Erythroblast (primary cell): ENCODE data around the gene SERINC3.

Source experiments
- GATA1 ChIP-seq: IDR thresholded peaks from 2 replicates; pipeline ENCODE4 v1.6.1; 2011; ENCODE audit warnings: low read depth, mild to moderate bottlenecking, control low read depth, low read length, moderate library complexity
- POLR2A ChIP-seq: IDR thresholded peaks from 2 replicates; pipeline ENCODE4 v1.6.1; 2011; ENCODE audit warnings: mild to moderate bottlenecking, low read length

- TF ChIP-seq POLR2A = no peak
- TF ChIP-seq GATA1 = no peak
Measured at GRCh38 chr20:44522841-44523240, 971 bp upstream of the SERINC3 start.
